ENCODE measurements around the gene PNO1. TPM values are rescaled to one million over a fixed set of nuclear protein-coding genes. Genes with fewer than 3 reads are reported as not detected.

Gene PNO1
- total RNA-seq (2022; extraction: Qiagen RNA extraction; ENCODE audit: low read depth) = 53.9 to 60.6 TPM (median 59.6 TPM) in 5 replicates

GRCh38 chr2:68157402-68158133 lies at the start of gene PNO1:
TSS of gene PNO1 (plus strand) at chr2:68157888. CDS start at chr2:68157935, 47 bp downstream.

Other genes starting within 250 kb of the PNO1 start
- 34.3 to 53.4 TPM (median 42.7 TPM) in 5 replicates for gene C1D, start 94.9 kb upstream of the PNO1 start, total RNA-seq (2022; extraction: Qiagen RNA extraction; ENCODE audit: low read depth)
- gene PPP3R1, start 94.6 kb downstream of the PNO1 start, total RNA-seq (2022; extraction: Qiagen RNA extraction; ENCODE audit: low read depth) = 63.2 to 84.8 TPM (median 75.7 TPM) in 5 replicates
- 2.2 to 2.9 TPM (median 2.3 TPM) in 5 replicates for gene CNRIP1, start 162.1 kb downstream of the PNO1 start, total RNA-seq (2022; extraction: Qiagen RNA extraction; ENCODE audit: low read depth)
- not detected in 5 replicates for gene PLEK, start 207.4 kb downstream of the PNO1 start, total RNA-seq (2022; extraction: Qiagen RNA extraction; ENCODE audit: low read depth)

Measured in A549 treated with DMSO at 1 μM for 4 hours (cell line).